Spleen (tissue), 7 donors: ENCODE data around the gene ATP9A.

Source experiments
- CTCF ChIP-seq, 11 experiments: fragments of 200-600 bp in 7 of 11; fragments of 450-650 bp in 4 of 11; sonication (generic) in 4 of 11; IDR thresholded peaks in 8 of 11; conservative IDR thresholded peaks in 3 of 11; 1 replicate in 7 of 11; 2 replicates in 4 of 11; pipeline versions ENCODE4 v1.4.0 to v1.8.0; 2016 to 2021; ENCODE audit warnings: antibody characterized with exemption in 11 of 11, inconsistent platforms in 4 of 11, mild to moderate bottlenecking in 1 of 11
- POLR2A ChIP-seq, 3 donors: fragments of 450-650 bp; IDR thresholded peaks; one replicate each; pipeline ENCODE4 v1.5.1; 2017; ENCODE audit warnings: antibody characterized with exemption in 3 of 3, mild to moderate bottlenecking in 1 of 3
- donor health status: DM: no; HTN: no; CAD: no; lungs with moderate emphysema.
- donor health status: DM: no; HTN: no; CAD: no.
- donor health status: DM: no; HTN: no; CAD: no.

- peak; percentile 74 to 96 (median 89) for TF ChIP-seq CTCF (IDR thresholded peaks at IDR 0.05 in 8 of 11, conservative IDR thresholded peaks at IDR 0.05 in 3 of 11)
- TF ChIP-seq POLR2A (IDR thresholded peaks at IDR 0.05) = no peak
Measured at GRCh38 chr20:51595058-51595532, 173.1 kb downstream of the ATP9A start.
